ENCODE measurements around the gene LSS.
"Not testable (repeated sequence)": the region's sequence is repeated elsewhere in the genome, so short reads cannot be mapped to it uniquely, and the experiment has no call there.

Gene LSS

DNA sequence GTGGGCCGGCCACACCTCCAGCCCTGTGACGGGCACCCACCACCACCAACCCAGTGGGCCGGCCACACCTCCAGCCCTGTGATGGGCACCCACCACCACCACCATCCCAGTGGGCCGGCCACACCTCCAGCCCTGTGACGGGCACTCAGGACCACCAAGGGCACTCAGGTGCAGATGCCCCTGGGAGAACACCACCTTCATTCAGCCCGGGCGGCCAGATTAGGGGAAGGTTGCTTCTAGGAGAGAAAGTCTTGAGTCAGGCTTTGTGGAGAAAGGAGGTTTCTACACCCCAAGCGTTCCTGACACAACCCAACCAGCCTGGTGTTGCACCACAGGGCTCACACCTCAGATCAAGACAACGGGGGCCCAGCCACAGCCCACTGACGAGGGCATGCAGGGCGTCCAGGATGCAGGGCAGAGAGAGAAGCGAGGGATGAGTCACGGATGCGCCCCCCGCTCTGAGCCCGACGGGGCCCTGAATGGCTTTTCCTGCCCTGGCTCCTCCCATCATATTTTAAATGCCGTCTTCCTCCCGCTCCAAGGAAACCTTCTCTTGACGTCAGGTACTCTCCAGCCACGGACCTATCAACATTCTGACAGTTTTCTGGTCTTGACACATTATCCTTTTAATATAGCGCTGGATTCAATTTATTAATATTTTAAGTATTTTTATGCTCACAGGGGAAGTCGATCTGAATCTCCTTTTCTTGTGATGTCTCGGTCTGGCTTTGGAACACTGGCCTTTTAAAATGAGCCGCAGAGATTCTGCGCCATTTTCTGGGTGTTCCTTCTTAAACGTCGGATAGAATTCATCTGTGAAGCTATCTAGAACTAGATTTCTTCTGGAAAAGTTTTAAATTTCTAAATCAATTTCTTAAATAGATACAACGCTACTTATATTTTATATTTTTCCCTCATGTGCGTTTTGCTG, 43.7 kb downstream of the LSS start:
- DNase-seq = peak in 1 of 2 experiments; percentile 36

GRCh38 chr21:46183910-46184624, 44.5 kb downstream of the LSS start, which contains the start of gene SPATC1L:
Gene SPATC1L, minus strand, starts transcription at chr21:46184459. Its CDS starts 1,643 bp downstream, at chr21:46182816.
- DNase-seq = no peak

DNA sequence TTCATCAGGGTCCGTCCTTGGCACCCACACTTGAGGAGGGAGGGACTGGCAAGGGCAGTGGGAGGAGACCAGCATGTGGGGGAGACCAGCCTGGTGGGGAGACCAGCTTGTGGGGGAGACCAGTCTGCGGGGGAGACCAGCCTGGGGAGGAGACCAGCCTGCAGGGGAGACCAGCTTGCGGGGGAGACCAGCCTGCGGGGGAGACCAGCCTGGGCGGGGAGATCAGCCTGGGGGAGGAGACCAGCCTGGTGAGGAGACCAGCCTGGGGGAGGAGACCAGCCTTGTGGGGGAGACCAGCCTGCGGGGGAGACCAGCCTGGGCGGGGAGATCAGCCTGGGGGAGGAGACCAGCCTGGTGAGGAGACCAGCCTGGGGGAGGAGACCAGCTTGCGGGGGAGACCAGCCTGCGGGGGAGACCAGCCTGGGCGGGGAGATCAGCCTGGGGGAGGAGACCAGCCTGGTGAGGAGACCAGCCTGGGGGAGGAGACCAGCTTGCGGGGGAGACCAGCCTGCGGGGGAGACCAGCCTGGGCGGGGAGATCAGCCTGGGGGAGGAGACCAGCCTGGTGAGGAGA, 45.2 kb downstream of the LSS start:
- DNase-seq = not testable (repeated sequence)

GRCh38 chr21:46182548-46183336, 45.8 kb downstream of the LSS start:
- DNase-seq = no peak

GRCh38 chr21:46181953-46182547, 46.5 kb downstream of the LSS start:
- no peak for DNase-seq

DNA sequence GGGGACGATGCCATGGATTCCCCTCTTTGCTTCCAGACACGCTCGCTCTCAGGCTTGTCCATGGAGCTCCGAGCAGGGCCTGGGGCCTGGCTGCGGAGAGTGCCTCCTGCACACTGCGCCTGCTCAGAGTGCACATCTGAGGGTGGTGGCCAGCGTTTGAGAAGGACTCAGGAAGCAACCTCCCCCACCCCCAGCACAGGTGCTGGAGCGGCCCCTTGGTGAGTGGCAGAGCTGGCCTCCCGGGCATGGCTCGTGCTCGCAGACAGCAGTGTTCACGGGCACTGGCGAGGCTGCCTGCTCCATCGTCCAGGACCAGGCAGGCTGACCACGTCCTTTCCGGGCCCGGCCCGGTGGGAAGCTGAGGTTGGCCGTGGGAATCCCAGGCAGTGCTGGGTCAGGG, 47.1 kb downstream of the LSS start:
- DNase-seq = no peak

- no peak for DNase-seq
Observed at GRCh38 chr21:46180778-46181391, 47.7 kb downstream of the LSS start.

GRCh38 chr21:46180079-46180722, 48.4 kb downstream of the LSS start:
- no peak for DNase-seq

GRCh38 chr21:46179708-46180078, 48.9 kb downstream of the LSS start:
- no peak for DNase-seq

DNA sequence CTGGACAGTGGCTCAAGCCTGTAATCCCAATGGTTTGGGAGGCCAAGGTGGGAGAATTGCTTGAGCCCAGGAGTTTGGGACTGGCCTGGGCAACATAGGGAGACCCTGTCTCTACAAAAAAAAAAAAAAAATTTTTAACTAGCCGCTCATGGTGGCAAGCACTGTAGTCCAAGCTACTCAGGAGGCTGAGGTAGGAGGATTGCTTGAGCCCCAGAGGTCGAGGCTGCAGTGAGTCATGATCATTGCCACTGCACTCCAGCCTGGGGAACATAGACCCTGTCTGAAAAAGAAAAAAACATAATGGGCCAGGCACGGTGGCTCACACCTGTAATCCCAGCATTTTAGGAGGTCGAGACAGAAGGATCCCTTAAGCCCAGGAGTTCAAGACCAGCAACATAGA, 49.6 kb downstream of the LSS start:
- DNase-seq = no peak

DNA sequence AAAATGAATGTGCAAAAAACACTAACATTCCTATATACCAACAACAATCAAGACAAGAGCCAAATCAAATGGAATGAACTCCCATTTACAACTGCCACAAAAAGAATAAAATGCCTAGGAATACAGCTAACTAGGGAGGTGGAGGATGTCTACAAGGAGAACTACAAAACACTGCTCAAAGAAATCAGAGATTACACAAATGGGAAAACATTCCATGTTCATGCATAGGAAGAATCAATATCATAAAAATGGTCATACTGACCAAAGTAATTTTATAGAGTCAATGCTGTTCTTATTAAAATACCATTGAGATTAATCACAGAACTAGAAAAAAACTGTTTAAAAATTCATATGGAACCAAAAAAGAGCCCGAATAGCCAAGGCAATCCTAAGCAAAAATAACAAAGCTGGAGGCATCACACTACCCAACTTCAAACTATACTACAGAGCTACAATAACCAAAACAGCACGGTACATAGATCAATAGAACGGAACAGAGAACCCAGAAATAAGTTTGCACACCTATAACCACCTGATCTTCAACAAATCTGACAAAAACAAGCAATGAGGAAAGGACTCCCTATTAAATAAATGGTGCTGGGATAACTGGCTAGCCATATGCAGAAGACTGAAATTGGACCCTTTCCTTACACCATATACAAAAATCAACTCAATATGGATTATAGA, 52.0 kb downstream of the LSS start:
- DNase-seq = not testable (repeated sequence)

DNA sequence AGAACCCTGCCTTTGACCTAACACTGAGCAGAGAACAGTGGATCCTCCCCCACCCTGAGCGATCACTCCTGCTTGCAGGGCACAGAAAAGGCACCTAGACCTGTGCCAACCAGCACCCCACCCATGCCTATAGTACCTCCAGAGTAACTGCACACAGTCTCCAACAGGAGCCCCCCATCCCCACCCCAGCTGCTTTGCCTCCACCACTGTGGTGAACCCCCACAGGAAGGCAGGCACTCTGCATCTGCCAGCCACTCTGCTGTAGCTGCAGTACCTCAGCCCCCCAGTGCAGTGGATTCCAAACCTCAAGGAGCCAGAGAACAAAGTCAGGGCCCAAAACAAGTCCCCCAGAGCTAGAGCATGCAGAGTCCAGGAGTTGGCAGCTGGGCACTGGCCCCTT, 55.0 kb downstream of the LSS start:
- DNase-seq = no peak

- DNase-seq = no peak
Observed at GRCh38 chr21:46172863-46173528, 55.6 kb downstream of the LSS start.

GRCh38 chr21:46171996-46172862, 56.3 kb downstream of the LSS start:
- DNase-seq = no peak

GRCh38 chr21:46171585-46171984, 57.0 kb downstream of the LSS start:
- DNase-seq = no peak

DNA sequence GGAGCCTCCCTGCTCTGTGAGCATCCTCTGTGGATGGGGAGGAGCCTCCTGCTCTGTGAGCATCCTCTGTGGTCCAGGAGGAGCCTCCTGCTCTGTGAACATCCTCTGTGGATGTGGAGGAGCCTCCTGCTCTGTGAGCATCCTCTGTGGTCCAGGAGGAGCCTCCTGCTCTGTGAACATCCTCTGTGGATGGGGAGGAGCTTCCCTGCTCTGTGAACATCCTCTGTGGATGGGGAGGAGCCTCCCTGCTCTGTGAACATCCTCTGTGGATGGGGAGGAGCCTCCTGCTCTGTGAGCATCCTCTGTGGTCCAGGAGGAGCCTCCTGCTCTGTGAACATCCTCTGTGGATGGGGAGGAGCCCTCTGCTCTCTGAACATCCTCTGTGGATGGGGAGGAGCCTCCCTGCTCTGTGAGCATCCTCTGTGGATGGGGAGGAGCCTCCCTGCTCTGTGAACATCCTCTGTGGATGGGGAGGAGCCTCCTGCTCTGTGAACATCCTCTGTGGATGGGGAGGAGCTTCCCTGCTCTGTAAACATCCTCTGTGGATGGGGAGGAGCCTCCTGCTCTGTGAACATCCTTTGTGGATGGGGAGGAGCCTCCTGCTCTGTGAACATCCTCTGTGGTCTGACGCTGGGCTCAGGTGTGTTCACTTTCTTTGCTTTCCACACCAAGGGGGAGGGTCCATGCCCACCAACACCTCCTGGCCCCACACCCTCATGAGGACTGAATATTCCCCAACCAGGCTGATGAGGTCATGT, 58.0 kb downstream of the LSS start:
- DNase-seq = not testable (repeated sequence)

GRCh38 chr21:46168659-46169386, 59.8 kb downstream of the LSS start:
- DNase-seq = no peak

DNA sequence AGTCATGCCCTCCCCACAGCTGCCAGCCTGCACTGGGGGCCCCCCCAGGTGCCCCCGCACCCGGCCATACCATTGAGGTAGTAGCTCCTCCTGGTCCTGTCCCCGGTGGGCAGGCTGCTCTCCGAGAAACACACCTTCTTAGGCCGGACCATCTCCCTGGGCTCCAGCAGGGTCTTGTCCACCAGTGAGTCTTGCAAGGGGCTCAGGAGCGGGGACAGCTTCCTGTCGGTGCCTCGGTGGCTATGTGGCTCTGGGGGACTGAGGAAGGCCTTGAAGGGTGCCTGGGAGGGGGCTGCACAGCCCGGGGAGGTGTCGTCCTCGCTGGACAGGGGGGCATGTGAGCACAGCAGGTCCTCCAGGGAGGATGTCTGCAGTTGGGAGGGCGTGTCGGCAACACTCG, 60.3 kb downstream of the LSS start:
- no peak for DNase-seq

All from cerebellar nuclear complex (tissue), 1 donor.